ENCODE results near the gene TNRC18.
"Not testable (repeated sequence)": the region's sequence is repeated elsewhere in the genome, so short reads cannot be mapped to it uniquely, and the experiment has no call there.

Gene TNRC18

DNA sequence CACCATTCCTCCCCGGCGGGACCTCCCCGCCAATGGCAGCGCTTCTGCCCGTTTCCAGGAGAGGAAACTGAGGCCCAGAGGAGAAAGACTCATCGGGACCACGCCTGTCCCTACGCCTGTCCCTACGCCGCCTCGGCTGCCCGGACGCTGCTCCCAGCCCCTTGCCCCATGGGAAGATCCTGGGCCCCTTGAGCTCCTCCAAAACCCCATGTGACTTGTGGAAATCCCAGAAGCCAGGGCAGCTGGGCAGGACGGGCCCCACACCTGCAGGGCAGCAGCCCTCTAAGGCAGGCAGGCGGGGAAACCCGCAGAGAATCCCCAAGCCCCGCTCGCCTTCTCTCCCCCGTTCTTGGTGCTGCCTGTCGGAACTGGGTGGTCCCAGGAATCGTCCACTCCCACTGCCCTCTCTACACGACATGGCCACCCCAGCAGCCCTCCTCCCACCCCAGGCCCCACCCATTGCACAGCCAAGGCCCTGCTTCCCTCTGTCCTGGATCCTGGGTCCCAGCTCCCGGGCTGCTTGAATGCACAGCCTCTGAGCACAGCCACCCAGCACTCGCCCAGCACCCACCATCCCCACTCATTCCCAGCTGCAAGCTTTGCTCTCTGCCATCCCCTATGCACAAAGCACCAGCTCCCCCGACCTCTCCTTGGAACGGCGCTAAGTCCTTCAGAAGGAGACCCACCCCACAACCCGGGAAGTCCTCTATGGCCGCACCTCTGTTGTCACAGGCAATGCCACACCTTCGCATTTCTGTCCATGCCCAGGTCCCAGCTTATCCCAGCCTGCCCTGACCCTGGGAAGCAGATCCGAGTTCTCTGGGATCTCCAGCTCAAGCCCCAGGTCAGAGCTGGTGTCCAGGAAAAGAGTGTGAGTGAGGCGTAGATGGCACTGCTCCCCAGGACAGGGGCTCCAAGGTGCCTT lies 90.3 kb downstream of the TNRC18 start:
- peaks cover 23 to 53% of the 10 kb centered on the region in 2 donors for H3K36me3 ChIP-seq (ENCODE audit: control insufficient read depth in 2 of 2, insufficient read depth in 2 of 2, low read length in 2 of 2)
- no peaks in the 10 kb centered on the region for H3K27me3 ChIP-seq (ENCODE audit: control insufficient read depth in 1 of 2, insufficient read depth in 2 of 2, low read length in 2 of 2)
- H3K27ac ChIP-seq (ENCODE audit: low read length) = no peak overlapping the region
- H3K4me3 ChIP-seq (ENCODE audit: low read length in 2 of 2) = no peak overlapping the region
- H3K9me3 ChIP-seq (ENCODE audit: control insufficient read depth in 2 of 2, low read length in 2 of 2) = peaks cover 0 to 4% of the 10 kb centered on the region in 2 donors
- H3K4me1 ChIP-seq (ENCODE audit: control insufficient read depth, insufficient read depth, low read length) = peaks cover 3% of the 10 kb centered on the region
- no peak overlapping the region for H3K9ac ChIP-seq (ENCODE audit: low read length in 2 of 2)

DNA sequence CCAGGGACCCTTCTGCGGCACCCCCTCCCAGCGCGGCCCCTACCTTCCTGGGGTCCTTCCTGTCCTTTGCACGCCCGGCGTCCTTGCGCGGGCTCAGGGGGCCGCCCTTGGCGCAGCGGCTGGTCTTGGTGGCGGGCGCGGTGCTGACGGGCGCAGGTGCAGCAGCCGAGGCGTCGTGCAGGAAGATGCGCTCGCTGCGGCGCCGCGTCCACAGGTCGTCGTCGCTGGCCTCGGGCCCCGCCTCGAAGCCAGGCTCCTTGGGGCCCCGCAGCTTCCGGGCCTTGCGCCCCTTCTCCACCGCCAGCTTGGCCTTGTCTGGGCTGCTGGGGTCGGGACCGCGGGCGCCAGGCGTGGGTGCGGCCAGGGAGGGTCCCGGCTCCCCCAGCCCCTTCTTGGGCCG lies 91.1 kb downstream of the TNRC18 start:
- no peak overlapping the region for H3K4me3 ChIP-seq (ENCODE audit: low read length in 2 of 2)
- H3K36me3 ChIP-seq (ENCODE audit: control insufficient read depth in 2 of 2, insufficient read depth in 2 of 2, low read length in 2 of 2) = peaks cover 23 to 50% of the 10 kb centered on the region in 2 donors
- H3K4me1 ChIP-seq (ENCODE audit: control insufficient read depth, insufficient read depth, low read length) = peaks cover 3% of the 10 kb centered on the region

DNA sequence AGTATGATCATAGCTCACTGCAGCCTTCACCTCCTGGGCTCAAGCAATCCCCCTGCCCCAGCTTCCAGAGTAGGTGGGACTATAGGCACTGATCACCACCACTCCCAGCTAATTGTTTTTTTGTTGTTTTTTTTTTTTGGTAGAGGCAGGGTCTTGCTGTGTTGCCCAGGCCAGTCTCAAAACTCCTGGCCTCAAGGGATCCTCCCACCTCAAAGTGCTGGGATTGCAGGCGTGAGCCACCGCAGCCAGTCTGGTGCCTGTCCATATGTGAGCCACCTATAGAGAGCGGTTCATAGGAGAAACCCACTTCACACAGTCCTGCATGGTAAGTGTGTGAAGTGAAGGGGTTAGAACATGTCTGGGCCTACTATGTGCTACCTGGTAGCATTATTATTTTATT lies 93.3 kb downstream of the TNRC18 start:
- Histone ChIP-seq H3K27me3 (ENCODE audit: control insufficient read depth in 1 of 2, insufficient read depth in 2 of 2, low read length in 2 of 2) (no peaks in the 10 kb centered on the region), H3K36me3 (ENCODE audit: control insufficient read depth in 2 of 2, insufficient read depth in 2 of 2, low read length in 2 of 2) (peaks cover 21 to 36% of the 10 kb centered on the region in 2 donors), H3K9ac (ENCODE audit: low read length in 2 of 2) (no peak overlapping the region), H3K4me3 (ENCODE audit: low read length in 2 of 2) (no peak overlapping the region), H3K27ac (ENCODE audit: low read length) (no peak overlapping the region), H3K4me1 (ENCODE audit: control insufficient read depth, insufficient read depth, low read length) (peaks cover 3% of the 10 kb centered on the region), H3K9me3 (ENCODE audit: control insufficient read depth in 2 of 2, low read length in 2 of 2) (no peaks in the 10 kb centered on the region)

More for the DNA sequence above, 91.1 kb downstream of the TNRC18 start:
- H3K9ac ChIP-seq (ENCODE audit: low read length in 2 of 2) = no peak overlapping the region
- no peaks in the 10 kb centered on the region for H3K27me3 ChIP-seq (ENCODE audit: control insufficient read depth in 1 of 2, insufficient read depth in 2 of 2, low read length in 2 of 2)
- H3K27ac ChIP-seq (ENCODE audit: low read length) = no peak overlapping the region
- peaks cover 0 to 4% of the 10 kb centered on the region in 2 donors for H3K9me3 ChIP-seq (ENCODE audit: control insufficient read depth in 2 of 2, low read length in 2 of 2)

DNA sequence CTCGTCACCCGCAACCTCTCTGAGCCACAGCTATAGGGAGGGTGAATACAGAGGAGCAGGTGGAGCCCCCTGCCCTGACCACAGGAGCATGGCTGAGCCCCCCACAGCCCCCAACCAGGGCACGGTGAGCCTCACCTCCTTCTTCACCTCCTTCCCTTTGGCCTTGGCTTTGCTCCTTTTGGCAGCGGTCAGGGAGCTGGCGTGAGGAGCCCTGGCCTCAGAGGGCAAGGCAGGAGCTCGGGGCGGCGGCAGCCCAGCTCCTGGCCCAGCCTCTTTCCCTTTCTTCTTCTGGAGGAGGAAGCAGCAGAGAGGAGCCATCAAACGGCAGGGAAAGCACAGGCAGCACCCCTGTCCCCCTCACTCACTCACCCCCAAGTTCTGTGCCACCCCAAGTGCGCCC lies 98.7 kb downstream of the TNRC18 start:
- Histone ChIP-seq H3K36me3 (ENCODE audit: control insufficient read depth in 2 of 2, insufficient read depth in 2 of 2, low read length in 2 of 2) (peaks cover 35 to 38% of the 10 kb centered on the region in 2 donors), H3K27me3 (ENCODE audit: control insufficient read depth in 1 of 2, insufficient read depth in 2 of 2, low read length in 2 of 2) (no peaks in the 10 kb centered on the region), H3K27ac (ENCODE audit: low read length) (no peak overlapping the region), H3K9ac (ENCODE audit: low read length in 2 of 2) (no peak overlapping the region), H3K4me3 (ENCODE audit: low read length in 2 of 2) (no peak overlapping the region), H3K4me1 (ENCODE audit: control insufficient read depth, insufficient read depth, low read length) (no peaks in the 10 kb centered on the region), H3K9me3 (ENCODE audit: control insufficient read depth in 2 of 2, low read length in 2 of 2) (no peaks in the 10 kb centered on the region)

DNA sequence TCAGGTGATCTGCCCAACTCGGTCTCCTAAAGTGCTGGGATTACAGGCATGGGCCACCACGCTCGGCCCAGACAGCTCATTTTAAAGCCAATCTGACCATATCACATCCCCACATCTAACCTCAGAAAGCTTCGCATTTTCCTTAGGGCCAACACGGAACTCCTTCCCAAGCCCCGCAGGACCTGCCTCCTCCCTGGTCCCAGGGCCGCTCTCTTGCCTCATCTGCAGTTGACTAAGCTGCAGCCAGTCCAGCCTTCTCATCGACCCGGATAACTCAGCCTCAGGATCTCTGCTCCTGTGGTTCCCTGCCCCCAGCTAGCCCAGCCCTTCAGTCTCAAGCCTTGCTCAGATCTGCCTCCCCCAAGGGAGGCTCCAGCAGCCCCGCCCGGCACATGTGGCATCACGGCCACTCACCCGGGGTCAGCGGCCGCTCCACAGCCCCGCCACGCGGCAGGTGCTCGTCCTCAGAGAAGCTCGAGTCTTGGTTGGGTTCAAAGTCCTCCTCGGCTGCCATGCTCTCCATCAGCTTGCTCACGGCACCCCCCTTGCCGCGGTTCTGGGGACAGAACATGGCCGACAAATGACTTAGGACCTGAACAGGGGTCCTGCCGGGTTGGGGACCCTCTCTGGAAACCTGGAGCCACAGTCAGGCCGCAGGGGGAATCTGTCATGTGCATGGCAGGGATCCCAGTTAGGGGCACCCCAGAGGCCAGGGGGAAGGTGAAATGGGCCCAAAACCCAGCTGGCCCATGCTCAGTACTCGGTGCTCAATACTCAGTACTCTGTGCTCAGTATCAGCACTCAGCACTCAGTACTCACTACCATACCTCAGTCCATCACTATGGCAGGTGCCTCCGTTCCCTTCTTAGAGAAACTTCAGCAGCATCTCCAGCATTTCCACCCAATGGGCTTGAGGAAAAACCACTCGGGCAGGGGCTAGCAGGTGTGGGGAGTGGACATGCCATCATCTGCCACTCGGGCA lies 99.5 kb downstream of the TNRC18 start:
- H3K9me3 ChIP-seq (ENCODE audit: control insufficient read depth in 2 of 2, low read length in 2 of 2); H3K27me3 ChIP-seq (ENCODE audit: control insufficient read depth in 1 of 2, insufficient read depth in 2 of 2, low read length in 2 of 2); H3K4me1 ChIP-seq (ENCODE audit: control insufficient read depth, insufficient read depth, low read length); H3K4me3 ChIP-seq (ENCODE audit: low read length in 2 of 2); H3K27ac ChIP-seq (ENCODE audit: low read length); H3K9ac ChIP-seq (ENCODE audit: low read length in 2 of 2): not testable (repeated sequence)
- H3K36me3 ChIP-seq (ENCODE audit: control insufficient read depth in 2 of 2, insufficient read depth in 2 of 2, low read length in 2 of 2) = peaks cover 37% of the 10 kb centered on the region in 2 donors

DNA sequence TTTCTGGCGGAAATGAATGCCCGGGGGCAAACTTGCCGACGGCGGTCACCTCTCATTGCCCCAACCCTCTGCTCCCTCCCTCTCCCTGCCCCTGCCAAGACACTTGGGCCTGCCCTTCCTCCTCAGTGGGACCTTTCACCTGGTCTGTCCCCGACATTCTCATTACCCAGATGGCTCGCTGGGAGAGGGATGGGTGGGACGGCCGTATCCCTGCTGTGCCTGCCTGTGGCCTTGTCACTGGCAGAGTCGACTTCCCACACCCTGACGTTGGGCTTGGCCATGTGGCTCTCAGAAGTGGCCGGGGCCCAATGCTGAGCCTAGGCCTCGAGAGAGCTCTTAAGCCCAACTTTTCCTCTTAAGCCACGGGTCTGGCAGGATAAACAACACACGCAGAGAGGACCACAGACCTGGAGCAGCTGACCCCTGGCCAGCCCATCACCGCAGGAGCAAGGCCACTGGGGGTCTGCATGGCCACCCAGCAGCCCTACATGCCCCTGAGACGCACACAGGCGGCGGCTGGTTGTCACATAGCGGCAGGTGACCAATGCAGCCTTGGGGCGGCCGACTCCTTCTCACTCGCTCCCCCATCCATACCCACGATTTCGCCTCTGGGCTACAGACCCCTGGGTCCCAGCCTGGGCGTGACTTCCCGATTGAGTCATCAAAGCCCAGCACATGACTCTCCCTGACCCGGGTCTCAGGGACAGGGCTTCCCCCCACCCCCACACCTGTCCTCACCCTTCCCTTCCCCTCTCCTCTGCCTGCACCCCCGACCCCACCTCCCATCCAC lies 100.8 kb downstream of the TNRC18 start:
- Histone ChIP-seq H3K36me3 (ENCODE audit: control insufficient read depth in 2 of 2, insufficient read depth in 2 of 2, low read length in 2 of 2) (peaks cover 41 to 49% of the 10 kb centered on the region in 2 donors), H3K27me3 (ENCODE audit: control insufficient read depth in 1 of 2, insufficient read depth in 2 of 2, low read length in 2 of 2) (no peaks in the 10 kb centered on the region), H3K27ac (ENCODE audit: low read length) (no peak overlapping the region), H3K9me3 (ENCODE audit: control insufficient read depth in 2 of 2, low read length in 2 of 2) (no peaks in the 10 kb centered on the region), H3K4me1 (ENCODE audit: control insufficient read depth, insufficient read depth, low read length) (no peaks in the 10 kb centered on the region), H3K4me3 (ENCODE audit: low read length in 2 of 2) (no peak overlapping the region), H3K9ac (ENCODE audit: low read length in 2 of 2) (no peak overlapping the region)

DNA sequence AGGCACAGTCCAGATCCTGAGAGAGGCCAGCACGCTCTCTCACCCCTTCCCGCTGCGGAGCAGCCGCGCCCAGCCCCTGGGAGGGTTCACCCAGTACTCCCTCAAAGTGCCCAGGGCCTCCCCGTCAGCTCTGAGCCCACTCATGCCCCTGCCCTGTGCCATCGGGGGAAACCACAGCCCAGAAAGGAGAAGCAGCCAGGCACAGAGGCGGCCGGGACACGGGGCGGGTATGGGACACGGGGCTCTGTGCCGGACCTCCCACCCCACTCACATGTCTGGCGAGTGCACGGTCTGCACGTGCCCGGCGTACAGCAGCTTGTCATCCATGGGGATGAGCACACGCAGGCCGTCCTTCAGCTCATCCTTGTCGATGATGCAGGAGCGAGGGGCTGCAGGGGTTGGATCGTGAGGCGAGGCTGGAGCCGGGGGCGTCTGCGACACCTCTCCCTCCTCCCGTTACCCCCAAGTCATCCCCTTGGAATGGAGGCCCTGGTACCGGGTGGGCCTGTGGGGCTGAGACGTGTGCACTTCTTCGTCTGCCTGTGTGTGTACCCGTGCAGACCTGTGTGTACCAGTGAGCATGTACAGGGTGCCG lies 102.7 kb downstream of the TNRC18 start:
- H3K9ac ChIP-seq (ENCODE audit: low read length in 2 of 2) = no peak overlapping the region
- no peak overlapping the region for H3K4me3 ChIP-seq (ENCODE audit: low read length in 2 of 2)
- H3K27ac ChIP-seq (ENCODE audit: low read length) = no peak overlapping the region
- peaks cover 39 to 48% of the 10 kb centered on the region in 2 donors for H3K36me3 ChIP-seq (ENCODE audit: control insufficient read depth in 2 of 2, insufficient read depth in 2 of 2, low read length in 2 of 2)
- H3K27me3 ChIP-seq (ENCODE audit: control insufficient read depth in 1 of 2, insufficient read depth in 2 of 2, low read length in 2 of 2) = no peaks in the 10 kb centered on the region
- H3K4me1 ChIP-seq (ENCODE audit: control insufficient read depth, insufficient read depth, low read length) = no peaks in the 10 kb centered on the region
- no peaks in the 10 kb centered on the region for H3K9me3 ChIP-seq (ENCODE audit: control insufficient read depth in 2 of 2, low read length in 2 of 2)

DNA sequence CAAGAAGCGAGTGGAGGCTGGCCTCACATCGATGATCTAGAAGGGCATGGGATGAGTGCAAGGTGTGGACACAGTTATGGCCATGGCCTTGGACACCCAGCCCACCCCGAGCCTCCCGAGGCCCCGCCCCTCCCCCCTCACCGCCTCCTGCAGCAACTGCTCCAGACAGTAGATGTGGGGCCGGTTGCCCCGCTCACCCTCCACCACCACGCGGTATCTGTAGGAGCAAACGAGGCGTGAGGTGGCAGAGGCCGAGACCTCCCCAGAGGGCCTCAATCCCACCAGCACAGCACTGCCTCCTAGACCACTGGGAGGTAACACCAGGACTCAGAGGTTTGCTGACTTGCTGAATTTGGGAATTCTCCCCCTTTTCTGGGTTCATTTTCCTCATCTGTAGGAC lies 103.2 kb downstream of the TNRC18 start:
- H3K27ac ChIP-seq (ENCODE audit: low read length) = no peak overlapping the region
- H3K36me3 ChIP-seq (ENCODE audit: control insufficient read depth in 2 of 2, insufficient read depth in 2 of 2, low read length in 2 of 2) = peaks cover 44 to 51% of the 10 kb centered on the region in 2 donors
- no peaks in the 10 kb centered on the region for H3K9me3 ChIP-seq (ENCODE audit: control insufficient read depth in 2 of 2, low read length in 2 of 2)
- no peaks in the 10 kb centered on the region for H3K27me3 ChIP-seq (ENCODE audit: control insufficient read depth in 1 of 2, insufficient read depth in 2 of 2, low read length in 2 of 2)
- no peaks in the 10 kb centered on the region for H3K4me1 ChIP-seq (ENCODE audit: control insufficient read depth, insufficient read depth, low read length)
- no peak overlapping the region for H3K9ac ChIP-seq (ENCODE audit: low read length in 2 of 2)
- H3K4me3 ChIP-seq (ENCODE audit: low read length in 2 of 2) = no peak overlapping the region

DNA sequence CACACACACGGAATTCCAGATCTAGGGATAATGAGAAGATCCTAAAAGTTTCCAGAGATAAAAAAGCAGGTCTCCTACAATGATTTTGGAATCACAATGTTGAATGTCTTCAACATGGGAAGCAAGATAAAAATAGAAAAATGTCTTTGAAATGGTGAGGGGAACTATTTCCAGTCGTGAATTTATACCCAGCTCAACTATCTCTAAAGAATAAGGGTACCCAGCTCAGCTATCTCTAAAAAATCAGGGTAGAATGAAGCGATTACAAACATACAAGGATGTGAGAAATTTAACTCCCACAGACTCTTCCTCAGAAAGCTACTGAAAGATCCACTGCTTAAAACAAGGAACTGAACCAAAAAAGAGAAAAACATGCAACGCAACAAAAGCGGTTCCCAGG lies 105.0 kb downstream of the TNRC18 start:
- H3K9ac ChIP-seq (ENCODE audit: low read length in 2 of 2) = not testable (repeated sequence)

DNA sequence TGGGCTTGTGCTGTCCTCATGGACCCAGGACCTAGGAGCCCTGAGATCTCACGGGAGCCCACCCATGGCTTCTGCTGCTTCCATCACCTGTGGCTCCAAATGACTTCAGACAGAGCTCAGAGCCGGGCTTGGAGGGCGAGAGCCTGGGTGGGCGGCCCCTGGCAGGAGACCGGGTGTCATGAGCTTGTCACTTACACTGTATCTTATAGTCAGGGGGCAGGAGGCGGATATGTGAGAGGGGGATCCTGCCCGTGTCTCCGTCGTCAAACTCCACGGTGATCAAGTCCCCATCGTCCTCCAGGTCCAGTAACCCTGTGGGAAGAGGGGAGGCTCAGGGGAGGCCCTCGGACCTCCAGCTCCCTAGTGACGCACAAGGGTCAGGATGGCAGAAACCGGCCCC lies 107.9 kb downstream of the TNRC18 start:
- peaks cover 30 to 45% of the 10 kb centered on the region in 2 donors for H3K36me3 ChIP-seq (ENCODE audit: control insufficient read depth in 2 of 2, insufficient read depth in 2 of 2, low read length in 2 of 2)
- no peak overlapping the region for H3K27ac ChIP-seq (ENCODE audit: low read length)
- H3K27me3 ChIP-seq (ENCODE audit: control insufficient read depth in 1 of 2, insufficient read depth in 2 of 2, low read length in 2 of 2) = no peaks in the 10 kb centered on the region
- H3K9ac ChIP-seq (ENCODE audit: low read length in 2 of 2) = no peak overlapping the region
- no peak overlapping the region for H3K4me3 ChIP-seq (ENCODE audit: low read length in 2 of 2)
- no peaks in the 10 kb centered on the region for H3K4me1 ChIP-seq (ENCODE audit: control insufficient read depth, insufficient read depth, low read length)
- no peaks in the 10 kb centered on the region for H3K9me3 ChIP-seq (ENCODE audit: control insufficient read depth in 2 of 2, low read length in 2 of 2)

More for the DNA sequence above, 105.0 kb downstream of the TNRC18 start:
- H3K4me1 ChIP-seq (ENCODE audit: control insufficient read depth, insufficient read depth, low read length); H3K27ac ChIP-seq (ENCODE audit: low read length); H3K9me3 ChIP-seq (ENCODE audit: control insufficient read depth in 2 of 2, low read length in 2 of 2); H3K4me3 ChIP-seq (ENCODE audit: low read length in 2 of 2); H3K27me3 ChIP-seq (ENCODE audit: control insufficient read depth in 1 of 2, insufficient read depth in 2 of 2, low read length in 2 of 2): not testable (repeated sequence)
- peaks cover 32 to 48% of the 10 kb centered on the region in 2 donors for H3K36me3 ChIP-seq (ENCODE audit: control insufficient read depth in 2 of 2, insufficient read depth in 2 of 2, low read length in 2 of 2)
